Activated naive CD8-positive, alpha-beta T cell treated with anti-CD3 and anti-CD28 coated beads, Interleukin-2, amount 50 U/mL, for 24 hours (primary cell): Measurements from ENCODE around the gene UST.

Experiments used
- ATAC-seq: fragments of 150-1000 bp; cut with Tn5 transposase; one replicate; pipeline ENCODE4 v1.10.0; 2021
- DNase-seq: peaks from one replicate; pipeline ENCODE4 v3.0.0; 2021
- H3K27ac Mint-ChIP-seq: one replicate; pipeline ENCODE4 v1.8.0; 2021; ENCODE audit warnings: mild to moderate bottlenecking, mixed read lengths
- H3K27me3 Mint-ChIP-seq: one replicate; pipeline ENCODE4 v1.8.0; 2021; ENCODE audit warnings: mixed read lengths
- H3K36me3 Mint-ChIP-seq: one replicate; pipeline ENCODE4 v1.8.0; 2021; ENCODE audit warnings: low read depth, mixed read lengths
- H3K4me1 Mint-ChIP-seq: one replicate; pipeline ENCODE4 v1.8.0; 2021; ENCODE audit warnings: mixed read lengths
- H3K4me3 Mint-ChIP-seq: one replicate; pipeline ENCODE4 v1.8.0; 2021; ENCODE audit warnings: mild to moderate bottlenecking, moderate library complexity, mixed read lengths
- H3K9me3 Mint-ChIP-seq: one replicate; pipeline ENCODE4 v1.8.0; 2021; ENCODE audit warnings: mixed read lengths

Gene UST

DNA sequence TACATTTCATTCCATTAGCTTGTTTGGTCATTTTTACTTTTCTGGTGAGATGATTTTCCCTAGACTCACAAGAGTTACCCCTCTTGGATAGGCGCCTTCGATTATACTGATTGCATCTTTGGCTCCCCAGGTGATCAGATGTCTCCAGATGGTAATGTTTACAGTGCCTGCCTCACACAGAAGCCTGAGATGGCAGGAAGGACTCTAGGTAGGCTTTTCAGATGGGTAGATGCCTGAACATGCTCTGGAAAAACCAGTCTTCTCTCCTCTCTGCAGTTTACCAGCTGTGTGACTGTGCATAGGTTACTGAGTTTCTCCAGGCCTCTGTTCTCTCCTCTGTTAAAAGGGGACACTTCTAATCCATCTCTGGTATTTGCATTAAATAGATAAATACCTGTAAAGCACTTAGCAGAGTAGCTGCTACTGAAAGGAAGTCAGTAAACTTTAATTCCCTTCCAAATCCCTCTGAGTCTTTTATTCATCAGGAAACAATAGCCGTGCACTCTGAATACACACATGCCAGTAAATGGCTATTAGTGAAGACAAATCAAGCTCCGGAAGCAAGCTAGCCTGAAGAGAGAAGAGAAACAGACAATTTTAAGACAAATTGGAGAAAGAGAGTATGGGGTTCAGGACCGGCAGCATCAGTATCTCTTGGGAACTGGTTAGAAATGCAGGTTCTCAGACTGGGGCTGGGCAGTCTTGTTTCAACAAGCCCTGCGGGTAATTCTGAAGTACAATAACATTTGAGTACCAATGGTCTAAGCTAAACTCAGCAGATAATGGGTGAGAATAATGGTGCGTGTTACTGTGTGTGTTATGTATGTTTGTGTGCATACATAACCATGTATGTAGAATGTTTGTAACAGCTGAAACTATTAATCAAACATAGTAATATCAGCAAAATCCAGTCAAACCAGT lies 139.4 kb downstream of the UST start:
- no peak for DNase-seq
- Mint-ChIP-seq H3K9me3 (no peaks in the 10 kb centered on the region), H3K27me3 (no peaks in the 10 kb centered on the region), H3K4me3 (no peak overlapping the region), H3K27ac (no peak overlapping the region), H3K4me1 (peaks cover 7% of the 10 kb centered on the region), H3K36me3 (no peaks in the 10 kb centered on the region)
- no peak for ATAC-seq

DNA sequence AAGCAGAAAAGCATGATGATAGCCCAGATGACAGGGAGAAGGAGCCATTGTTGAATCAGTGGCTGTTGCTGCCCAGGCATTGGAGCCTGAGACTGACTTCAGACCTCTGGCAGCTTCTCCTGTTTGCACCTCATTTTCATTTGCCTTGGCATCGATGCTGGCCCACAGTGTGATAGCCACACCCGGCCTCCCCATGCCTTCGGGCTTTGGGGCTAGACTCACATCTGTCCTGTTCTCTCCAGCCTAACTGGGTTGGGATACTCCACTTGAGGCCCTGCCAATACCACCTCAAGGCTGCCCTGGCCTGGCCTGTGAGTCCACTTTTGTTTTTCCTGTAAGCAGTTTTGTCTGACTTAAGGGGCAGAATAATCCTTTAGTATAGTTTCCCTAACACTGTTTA lies 140.4 kb downstream of the UST start:
- H3K4me1 Mint-ChIP-seq = peaks cover 11% of the 10 kb centered on the region
- ATAC-seq = no peak
- no peaks in the 10 kb centered on the region for H3K27me3 Mint-ChIP-seq
- H3K9me3 Mint-ChIP-seq = peaks cover 3% of the 10 kb centered on the region
- no peak overlapping the region for H3K4me3 Mint-ChIP-seq
- H3K27ac Mint-ChIP-seq = no peak overlapping the region
- DNase-seq = no peak
- H3K36me3 Mint-ChIP-seq = no peaks in the 10 kb centered on the region

GRCh38 chr6:148888856-148889255 lies 142.0 kb downstream of the UST start:
- Mint-ChIP-seq H3K27me3 (no peaks in the 10 kb centered on the region), H3K9me3 (peaks cover 4% of the 10 kb centered on the region), H3K4me1 (peaks cover 4% of the 10 kb centered on the region), H3K4me3 (no peak overlapping the region), H3K27ac (no peak overlapping the region), H3K36me3 (no peaks in the 10 kb centered on the region)
- no peak for ATAC-seq
- DNase-seq = no peak

DNA sequence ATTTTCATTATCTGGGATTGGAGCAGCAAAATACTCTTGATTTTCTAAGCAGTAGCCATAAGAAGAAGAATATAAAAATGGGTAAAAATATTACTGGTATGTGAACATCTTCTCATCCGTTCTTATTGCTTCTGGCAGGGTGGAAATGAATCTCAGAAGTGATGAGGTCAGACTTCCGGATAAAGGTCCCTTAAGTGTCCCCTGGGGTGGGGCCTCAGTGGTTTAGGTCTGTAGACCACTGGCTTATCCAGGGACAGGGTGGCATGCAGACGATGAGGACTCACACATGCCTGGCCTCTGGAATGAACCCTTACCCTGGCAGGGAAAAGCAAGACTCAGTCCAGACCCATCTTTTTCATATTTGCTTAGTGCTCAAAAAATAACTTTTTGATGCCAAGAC lies 143.3 kb downstream of the UST start:
- Mint-ChIP-seq H3K36me3 (no peaks in the 10 kb centered on the region), H3K4me1 (peaks cover 4% of the 10 kb centered on the region), H3K4me3 (no peak overlapping the region), H3K27me3 (peaks cover 1% of the 10 kb centered on the region), H3K27ac (no peak overlapping the region), H3K9me3 (peaks cover 4% of the 10 kb centered on the region)
- DNase-seq = no peak
- no peak for ATAC-seq

- Mint-ChIP-seq H3K27me3 (peaks cover 2% of the 10 kb centered on the region), H3K27ac (no peak overlapping the region), H3K4me3 (no peak overlapping the region), H3K36me3 (no peaks in the 10 kb centered on the region), H3K4me1 (peaks cover 4% of the 10 kb centered on the region), H3K9me3 (peaks cover 4% of the 10 kb centered on the region)
- DNase-seq (no peak), ATAC-seq (no peak)
Observed at GRCh38 chr6:148890652-148891404, 144.0 kb downstream of the UST start.

- Mint-ChIP-seq H3K36me3 (no peaks in the 10 kb centered on the region), H3K4me3 (no peak overlapping the region), H3K9me3 (peaks cover 4% of the 10 kb centered on the region), H3K27me3 (peaks cover 4% of the 10 kb centered on the region), H3K27ac (no peak overlapping the region), H3K4me1 (peaks cover 4% of the 10 kb centered on the region)
- no peak for DNase-seq
- ATAC-seq = no peak
Observed at GRCh38 chr6:148891405-148891783, 144.6 kb downstream of the UST start.

DNA sequence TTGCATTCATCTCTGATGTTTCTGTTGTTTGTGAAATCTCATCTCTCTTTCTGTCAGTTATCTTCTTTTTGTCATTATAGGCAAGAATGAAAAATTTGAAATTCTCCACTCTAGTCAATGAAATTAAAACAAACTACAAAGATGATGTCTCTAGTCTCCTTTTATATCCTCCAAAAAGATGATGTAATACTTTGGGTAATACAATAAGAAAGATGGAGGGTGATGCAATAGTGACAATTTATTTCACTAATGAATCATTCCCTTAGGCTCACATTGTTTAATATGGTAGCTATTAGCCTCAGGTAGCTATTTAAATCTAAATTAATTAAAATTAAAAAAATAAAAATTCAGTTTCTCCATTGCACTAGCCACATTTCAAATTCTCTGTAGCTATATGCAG lies 145.4 kb downstream of the UST start:
- Mint-ChIP-seq H3K9me3 (peaks cover 4% of the 10 kb centered on the region), H3K27ac (peak overlapping the region; percentile 53), H3K4me3 (no peak overlapping the region), H3K4me1 (peaks cover 4% of the 10 kb centered on the region), H3K27me3 (peaks cover 4% of the 10 kb centered on the region), H3K36me3 (no peaks in the 10 kb centered on the region)
- DNase-seq (no peak), ATAC-seq (no peak)

- Mint-ChIP-seq H3K9me3 (peaks cover 4% of the 10 kb centered on the region), H3K4me3 (no peak overlapping the region), H3K27me3 (peaks cover 4% of the 10 kb centered on the region), H3K36me3 (no peaks in the 10 kb centered on the region), H3K4me1 (peaks cover 4% of the 10 kb centered on the region), H3K27ac (no peak overlapping the region)
- DNase-seq (no peak), ATAC-seq (no peak)
Observed at GRCh38 chr6:148893073-148893472, 146.2 kb downstream of the UST start.

DNA sequence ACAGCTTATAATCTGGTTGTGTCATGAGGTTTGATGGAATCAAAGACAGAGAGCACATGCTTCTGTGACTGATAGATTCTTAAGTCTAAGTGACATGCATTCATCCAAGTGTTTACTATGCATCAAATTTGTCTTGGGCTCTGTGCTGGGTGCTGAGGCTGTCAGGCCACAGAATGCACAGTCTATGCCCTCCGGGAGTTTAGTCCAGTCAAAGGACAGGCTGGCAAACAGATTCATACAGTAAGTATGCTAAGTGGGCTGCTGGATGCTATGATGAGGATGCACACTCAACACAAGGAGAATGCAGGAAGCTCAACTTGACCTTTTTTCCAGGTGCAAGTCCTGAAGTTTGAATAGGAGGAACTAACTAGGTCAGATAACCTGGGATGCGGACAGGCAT lies 146.7 kb downstream of the UST start:
- no peak for ATAC-seq
- H3K9me3 Mint-ChIP-seq = peaks cover 4% of the 10 kb centered on the region

DNA sequence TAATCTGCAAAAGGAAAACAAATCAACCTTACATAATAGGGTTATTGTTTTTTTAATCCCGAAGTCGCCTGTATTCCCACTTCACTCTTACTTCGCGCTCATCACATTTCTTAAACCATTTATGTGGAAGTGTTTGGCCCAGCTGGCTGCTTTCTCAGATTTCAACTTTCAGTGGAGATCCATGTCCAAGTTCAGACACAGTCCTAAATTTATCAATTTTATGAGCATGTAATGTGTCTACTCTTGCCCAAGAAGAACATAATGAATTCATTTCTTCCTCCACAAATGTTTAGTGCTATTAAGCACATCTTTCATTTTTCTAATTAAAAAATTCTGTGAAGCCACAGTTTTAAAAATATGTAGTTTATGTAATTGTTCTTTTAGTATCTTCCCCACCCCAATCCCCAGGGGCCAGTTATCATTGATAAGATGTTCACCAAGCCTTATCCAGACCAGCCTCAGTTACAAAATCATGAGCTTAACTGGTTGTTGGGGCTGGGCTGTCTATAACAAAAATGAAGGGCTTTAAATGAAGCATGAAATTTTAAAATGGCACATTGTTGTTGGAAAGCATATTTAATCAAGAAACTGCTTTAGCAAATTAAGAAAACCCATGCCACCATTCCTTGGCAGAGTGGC lies 151.7 kb downstream of the UST start:
- Mint-ChIP-seq H3K9me3 (no peaks in the 10 kb centered on the region), H3K27ac (no peak overlapping the region), H3K4me1 (no peaks in the 10 kb centered on the region), H3K36me3 (no peaks in the 10 kb centered on the region), H3K27me3 (peaks cover 7% of the 10 kb centered on the region), H3K4me3 (no peak overlapping the region)
- DNase-seq (no peak), ATAC-seq (no peak)

More for the DNA sequence above, 146.7 kb downstream of the UST start:
- no peak for DNase-seq
- Mint-ChIP-seq H3K36me3 (no peaks in the 10 kb centered on the region), H3K27me3 (peaks cover 4% of the 10 kb centered on the region), H3K27ac (no peak overlapping the region), H3K4me3 (no peak overlapping the region), H3K4me1 (peaks cover 4% of the 10 kb centered on the region)

- Mint-ChIP-seq H3K4me1 (no peaks in the 10 kb centered on the region), H3K9me3 (no peaks in the 10 kb centered on the region), H3K27ac (no peak overlapping the region), H3K27me3 (peaks cover 3% of the 10 kb centered on the region), H3K4me3 (no peak overlapping the region), H3K36me3 (no peaks in the 10 kb centered on the region)
- DNase-seq (no peak), ATAC-seq (no peak)
Observed at GRCh38 chr6:148904896-148905870, 158.4 kb downstream of the UST start.

GRCh38 chr6:148905901-148906300 lies 159.1 kb downstream of the UST start:
- Mint-ChIP-seq H3K27me3 (peaks cover 3% of the 10 kb centered on the region), H3K4me3 (no peak overlapping the region), H3K9me3 (no peaks in the 10 kb centered on the region), H3K36me3 (no peaks in the 10 kb centered on the region), H3K27ac (no peak overlapping the region), H3K4me1 (no peaks in the 10 kb centered on the region)
- no peak for DNase-seq
- ATAC-seq = no peak

DNA sequence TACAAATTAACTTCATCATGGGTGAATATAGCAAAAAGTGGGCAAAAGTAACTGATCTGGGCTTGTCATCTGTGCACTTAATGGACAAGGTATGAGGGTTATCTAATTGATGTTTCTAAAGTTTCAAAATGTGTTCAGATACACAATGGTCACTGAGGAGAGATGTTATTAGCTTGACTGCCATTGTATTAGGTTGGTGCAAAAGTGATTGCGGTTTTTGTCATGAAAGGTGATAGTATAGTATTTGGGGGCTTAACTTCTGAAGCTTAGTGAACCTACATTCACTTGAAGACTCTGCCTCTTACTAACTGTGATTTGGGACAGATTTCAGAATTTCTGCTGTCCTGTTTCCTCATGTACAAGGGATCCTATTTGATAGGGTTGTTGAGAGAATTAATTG lies 159.6 kb downstream of the UST start:
- DNase-seq = no peak
- peaks cover 3% of the 10 kb centered on the region for H3K27me3 Mint-ChIP-seq
- no peak overlapping the region for H3K4me3 Mint-ChIP-seq
- H3K9me3 Mint-ChIP-seq = no peaks in the 10 kb centered on the region
- no peak for ATAC-seq
- no peaks in the 10 kb centered on the region for H3K36me3 Mint-ChIP-seq
- H3K4me1 Mint-ChIP-seq = no peaks in the 10 kb centered on the region
- no peak overlapping the region for H3K27ac Mint-ChIP-seq

GRCh38 chr6:148907573-148907972 lies 160.7 kb downstream of the UST start:
- Mint-ChIP-seq H3K9me3 (no peaks in the 10 kb centered on the region), H3K27me3 (peaks cover 2% of the 10 kb centered on the region), H3K36me3 (no peaks in the 10 kb centered on the region), H3K4me1 (no peaks in the 10 kb centered on the region), H3K4me3 (no peak overlapping the region), H3K27ac (no peak overlapping the region)
- DNase-seq (no peak), ATAC-seq (no peak)
